ENCODE results near the gene MDFI. TPM values are rescaled to one million over a fixed set of nuclear protein-coding genes. Genes with fewer than 3 reads are reported as not detected.

Gene MDFI
- total RNA-seq, 2 experiments from 2014 or later: not detected

DNA sequence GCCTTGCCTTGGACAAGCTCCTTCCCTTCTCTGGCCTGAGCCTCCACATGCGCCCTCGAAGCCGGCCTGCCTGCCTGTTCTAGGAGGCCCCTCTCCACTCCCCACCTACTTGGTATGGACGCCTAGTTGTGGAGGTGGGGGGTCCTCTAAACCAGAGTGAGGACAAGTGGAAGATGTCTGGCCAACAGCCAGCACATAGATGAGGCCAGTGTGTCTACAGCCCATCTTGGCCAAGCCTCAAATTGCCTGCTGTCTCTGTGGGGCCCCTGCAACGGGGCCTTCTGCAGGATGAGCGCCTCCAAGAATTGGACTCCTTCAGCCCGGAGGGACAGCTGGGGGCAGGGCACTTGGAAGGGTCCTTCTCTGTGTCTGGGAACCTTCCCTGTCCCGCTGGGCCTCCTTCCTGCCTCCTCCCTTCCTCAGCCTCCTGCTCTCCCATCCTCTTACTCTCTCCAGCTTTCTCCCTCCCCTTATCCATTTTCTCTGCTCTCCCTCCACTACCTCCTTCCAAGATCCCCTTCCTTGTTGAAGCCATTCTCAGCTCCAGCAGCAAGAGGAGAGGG, 1.6 kb downstream of the MDFI start:
- Mint-ChIP-seq H3K4me1 (ENCODE audit: low read depth) (peaks cover 13% of the 10 kb centered on the region), H3K9me3 (no peaks in the 10 kb centered on the region), H3K4me3 (peak overlapping the region; percentile 51), H3K27ac (no peak overlapping the region), H3K36me3 (ENCODE audit: low read depth) (no peaks in the 10 kb centered on the region), H3K27me3 (peaks cover 64% of the 10 kb centered on the region)
- POLR2A ChIA-PET: no interaction called here
- Histone ChIP-seq H3K36me3 (ENCODE audit: insufficient read depth, low read length) (no peaks in the 10 kb centered on the region), H3K9me3 (ENCODE audit: control insufficient read depth in 1 of 2, insufficient read depth in 1 of 2, low read length in 2 of 2) (peaks cover 0 to 10% of the 10 kb centered on the region in 2 experiments), H3K27ac (ENCODE audit: low read depth in 1 of 2, low read length in 2 of 2) (no peak overlapping the region), H3K4me3 (ENCODE audit: low read length) (no peak overlapping the region), H3K27me3 (ENCODE audit: control insufficient read depth in 1 of 2, insufficient read depth in 2 of 2, low read length in 2 of 2) (peaks cover 22 to 52% of the 10 kb centered on the region in 2 experiments), H3K4me1 (ENCODE audit: insufficient read depth, low read length) (peaks cover 15% of the 10 kb centered on the region)
- ATAC-seq (ENCODE audit: poor library complexity) (no peak), DNase-seq (no peak)
- intact Hi-C loops (cut with DNase I, micrococcal nuclease): no loop called here
- TF ChIP-seq, protein P1, sequence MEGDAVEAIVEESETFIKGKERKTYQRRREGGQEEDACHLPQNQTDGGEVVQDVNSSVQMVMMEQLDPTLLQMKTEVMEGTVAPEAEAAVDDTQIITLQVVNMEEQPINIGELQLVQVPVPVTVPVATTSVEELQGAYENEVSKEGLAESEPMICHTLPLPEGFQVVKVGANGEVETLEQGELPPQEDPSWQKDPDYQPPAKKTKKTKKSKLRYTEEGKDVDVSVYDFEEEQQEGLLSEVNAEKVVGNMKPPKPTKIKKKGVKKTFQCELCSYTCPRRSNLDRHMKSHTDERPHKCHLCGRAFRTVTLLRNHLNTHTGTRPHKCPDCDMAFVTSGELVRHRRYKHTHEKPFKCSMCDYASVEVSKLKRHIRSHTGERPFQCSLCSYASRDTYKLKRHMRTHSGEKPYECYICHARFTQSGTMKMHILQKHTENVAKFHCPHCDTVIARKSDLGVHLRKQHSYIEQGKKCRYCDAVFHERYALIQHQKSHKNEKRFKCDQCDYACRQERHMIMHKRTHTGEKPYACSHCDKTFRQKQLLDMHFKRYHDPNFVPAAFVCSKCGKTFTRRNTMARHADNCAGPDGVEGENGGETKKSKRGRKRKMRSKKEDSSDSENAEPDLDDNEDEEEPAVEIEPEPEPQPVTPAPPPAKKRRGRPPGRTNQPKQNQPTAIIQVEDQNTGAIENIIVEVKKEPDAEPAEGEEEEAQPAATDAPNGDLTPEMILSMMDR (IDR thresholded peaks at IDR 0.05): no peak
- CTCF ChIA-PET: no interaction called here

DNA sequence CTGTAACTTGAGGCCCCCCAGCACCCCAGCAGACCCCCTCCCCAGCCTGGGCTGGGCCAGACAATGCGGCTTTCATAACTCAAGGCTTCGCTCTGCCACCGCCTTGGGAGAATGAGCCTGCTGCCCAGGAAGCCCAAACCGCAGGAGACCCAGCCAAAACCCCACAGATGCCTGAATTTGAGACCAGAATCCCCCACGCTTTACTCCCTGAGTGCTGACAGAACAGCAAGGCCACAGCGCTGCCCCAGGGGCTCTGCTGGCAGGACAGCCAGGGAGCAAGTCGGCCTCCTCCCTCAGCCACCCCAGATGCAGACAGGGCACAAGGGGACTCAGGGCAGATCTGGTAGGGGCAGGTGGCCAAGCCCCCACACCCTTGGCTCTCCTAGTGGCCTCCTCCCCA, 2.2 kb downstream of the MDFI start:
- Histone ChIP-seq H3K27me3 (ENCODE audit: control insufficient read depth in 1 of 2, insufficient read depth in 2 of 2, low read length in 2 of 2) (peaks cover 22 to 47% of the 10 kb centered on the region in 2 experiments), H3K9me3 (ENCODE audit: control insufficient read depth in 1 of 2, insufficient read depth in 1 of 2, low read length in 2 of 2) (peaks cover 0 to 10% of the 10 kb centered on the region in 2 experiments), H3K4me1 (ENCODE audit: insufficient read depth, low read length) (peaks cover 15% of the 10 kb centered on the region), H3K27ac (ENCODE audit: low read depth in 1 of 2, low read length in 2 of 2) (no peak overlapping the region), H3K36me3 (ENCODE audit: insufficient read depth, low read length) (no peaks in the 10 kb centered on the region), H3K4me3 (ENCODE audit: low read length) (no peak overlapping the region)
- peaks cover 13% of the 10 kb centered on the region for H3K4me1 Mint-ChIP-seq (ENCODE audit: low read depth)
- H3K27me3 Mint-ChIP-seq: peaks cover 59% of the 10 kb centered on the region
- ATAC-seq (ENCODE audit: poor library complexity): no peak
- no peak overlapping the region for H3K27ac Mint-ChIP-seq
- ChIA-PET CTCF (no interaction called here), POLR2A (no interaction called here)
- no peak for DNase-seq
- H3K36me3 Mint-ChIP-seq (ENCODE audit: low read depth): no peaks in the 10 kb centered on the region
- H3K4me3 Mint-ChIP-seq: no peak overlapping the region
- intact Hi-C loops (cut with DNase I, micrococcal nuclease): no loop called here
- H3K9me3 Mint-ChIP-seq: no peaks in the 10 kb centered on the region
- TF ChIP-seq, protein P1 (IDR thresholded peaks at IDR 0.05): no peak

DNA sequence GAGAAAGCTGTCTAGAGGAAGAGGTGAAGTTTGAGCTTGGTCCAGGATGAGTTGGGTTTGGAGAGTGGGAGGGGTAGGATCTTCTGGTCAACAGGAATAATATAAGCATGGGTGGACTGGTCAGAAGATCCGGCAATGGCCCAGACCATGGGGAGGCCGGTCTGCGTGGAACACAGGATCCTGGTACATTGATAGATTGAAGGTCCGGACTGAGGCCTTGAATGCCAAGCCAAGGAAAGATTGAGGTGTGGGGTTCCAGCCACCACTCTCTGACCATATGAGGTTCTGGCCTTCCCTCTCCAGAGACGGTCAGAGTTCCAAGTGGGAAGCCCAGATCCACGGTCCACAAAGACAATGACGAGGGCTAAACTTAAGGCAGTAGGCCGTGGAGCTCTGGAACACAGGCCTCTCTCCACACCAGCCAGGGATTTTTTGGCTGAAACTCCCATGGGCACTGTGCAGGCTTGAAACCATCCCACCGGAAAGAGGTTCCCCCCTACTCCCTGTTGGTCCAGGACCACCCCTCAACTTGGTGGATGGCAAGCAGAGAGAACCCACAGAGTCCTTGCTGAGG, 3.2 kb downstream of the MDFI start:
- TF ChIP-seq, protein P1 (IDR thresholded peaks at IDR 0.05): no peak
- no peak overlapping the region for H3K27ac Mint-ChIP-seq

More for the DNA sequence above, 3.2 kb downstream of the MDFI start:
- POLR2A ChIA-PET: no interaction called here
- peaks cover 22 to 41% of the 10 kb centered on the region in 2 experiments for H3K27me3 ChIP-seq (ENCODE audit: control insufficient read depth in 1 of 2, insufficient read depth in 2 of 2, low read length in 2 of 2)
- ATAC-seq (ENCODE audit: poor library complexity) (no peak), DNase-seq (no peak)
- no peaks in the 10 kb centered on the region for H3K9me3 Mint-ChIP-seq
- H3K4me3 Mint-ChIP-seq: no peak overlapping the region
- H3K27me3 Mint-ChIP-seq: peaks cover 53% of the 10 kb centered on the region
- no peaks in the 10 kb centered on the region for H3K36me3 ChIP-seq (ENCODE audit: insufficient read depth, low read length)
- intact Hi-C loops (cut with DNase I, micrococcal nuclease): no loop called here
- peaks cover 15% of the 10 kb centered on the region for H3K4me1 ChIP-seq (ENCODE audit: insufficient read depth, low read length)
- no peak overlapping the region for H3K4me3 ChIP-seq (ENCODE audit: low read length)
- no peaks in the 10 kb centered on the region for H3K36me3 Mint-ChIP-seq (ENCODE audit: low read depth)
- no peak overlapping the region for H3K27ac ChIP-seq (ENCODE audit: low read depth in 1 of 2, low read length in 2 of 2)
- H3K9me3 ChIP-seq (ENCODE audit: control insufficient read depth in 1 of 2, insufficient read depth in 1 of 2, low read length in 2 of 2): peaks cover 0 to 10% of the 10 kb centered on the region in 2 experiments
- CTCF ChIA-PET: no interaction called here
- peaks cover 13% of the 10 kb centered on the region for H3K4me1 Mint-ChIP-seq (ENCODE audit: low read depth)

All from CD4-positive, alpha-beta T cell (primary cell).